ENCODE results near the gene TSPAN11.

GRCh38 chr12:30902001-30902400 is 24.5 kb upstream of the TSPAN11 start:
- TF ChIP-seq, protein P1, sequence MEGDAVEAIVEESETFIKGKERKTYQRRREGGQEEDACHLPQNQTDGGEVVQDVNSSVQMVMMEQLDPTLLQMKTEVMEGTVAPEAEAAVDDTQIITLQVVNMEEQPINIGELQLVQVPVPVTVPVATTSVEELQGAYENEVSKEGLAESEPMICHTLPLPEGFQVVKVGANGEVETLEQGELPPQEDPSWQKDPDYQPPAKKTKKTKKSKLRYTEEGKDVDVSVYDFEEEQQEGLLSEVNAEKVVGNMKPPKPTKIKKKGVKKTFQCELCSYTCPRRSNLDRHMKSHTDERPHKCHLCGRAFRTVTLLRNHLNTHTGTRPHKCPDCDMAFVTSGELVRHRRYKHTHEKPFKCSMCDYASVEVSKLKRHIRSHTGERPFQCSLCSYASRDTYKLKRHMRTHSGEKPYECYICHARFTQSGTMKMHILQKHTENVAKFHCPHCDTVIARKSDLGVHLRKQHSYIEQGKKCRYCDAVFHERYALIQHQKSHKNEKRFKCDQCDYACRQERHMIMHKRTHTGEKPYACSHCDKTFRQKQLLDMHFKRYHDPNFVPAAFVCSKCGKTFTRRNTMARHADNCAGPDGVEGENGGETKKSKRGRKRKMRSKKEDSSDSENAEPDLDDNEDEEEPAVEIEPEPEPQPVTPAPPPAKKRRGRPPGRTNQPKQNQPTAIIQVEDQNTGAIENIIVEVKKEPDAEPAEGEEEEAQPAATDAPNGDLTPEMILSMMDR (IDR thresholded peaks at IDR 0.05), result no peak
- no peak for TF ChIP-seq RAD21 (conservative IDR thresholded peaks at IDR 0.05 in 1 of 2, IDR thresholded peaks at IDR 0.05 in 1 of 2)
- no peak for TF ChIP-seq NPAS2 (CRISPR knock-in tag; IDR thresholded peaks at IDR 0.05; ENCODE audit: borderline replicate concordance)
- TF ChIP-seq BCL3 (IDR thresholded peaks at IDR 0.05), result no peak
- no peak for TF ChIP-seq CHD4 (IDR thresholded peaks at IDR 0.05; ENCODE audit: borderline replicate concordance)
- TF ChIP-seq MAFK (IDR thresholded peaks at IDR 0.05; ENCODE audit: partially characterized antibody), result no peak

Measured in A549 (cell line).